Stimulated activated CD4-positive, alpha-beta T cell treated with anti-CD3 and anti-CD28 coated beads, Interleukin-12 subunit alpha, Interleukin-12 subunit beta, amount 100 ng/mL, for 24 hours (primary cell): ENCODE data around the gene SFXN5.

Experiments used
- DNase-seq, 2 experiments: peaks; one replicate each; pipeline ENCODE4 v3.0.0-alpha.2; 2020; ENCODE audit warnings: low read depth in 2 of 2

Gene SFXN5

DNA sequence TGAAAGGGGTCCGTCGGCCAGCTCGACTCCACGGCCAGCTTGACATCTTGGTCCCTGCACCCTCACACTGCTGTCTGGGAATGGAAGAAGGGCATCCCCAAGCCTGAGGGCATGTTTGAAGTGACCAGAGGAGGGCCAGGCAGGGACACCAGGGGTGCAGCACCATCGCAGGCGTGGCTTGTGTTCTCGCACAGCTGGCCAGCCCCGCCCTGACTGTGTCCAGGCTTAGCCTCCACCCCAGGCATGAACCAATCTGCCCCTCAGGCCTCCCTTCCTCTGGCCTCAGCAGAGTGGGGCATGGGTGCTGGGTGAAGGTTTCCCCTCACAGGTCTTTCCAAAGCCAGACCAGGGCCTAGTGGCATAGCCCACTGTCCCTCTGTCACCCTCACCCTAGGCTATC is 129.2 kb downstream of the SFXN5 start:
- DNase-seq, result no peak

DNA sequence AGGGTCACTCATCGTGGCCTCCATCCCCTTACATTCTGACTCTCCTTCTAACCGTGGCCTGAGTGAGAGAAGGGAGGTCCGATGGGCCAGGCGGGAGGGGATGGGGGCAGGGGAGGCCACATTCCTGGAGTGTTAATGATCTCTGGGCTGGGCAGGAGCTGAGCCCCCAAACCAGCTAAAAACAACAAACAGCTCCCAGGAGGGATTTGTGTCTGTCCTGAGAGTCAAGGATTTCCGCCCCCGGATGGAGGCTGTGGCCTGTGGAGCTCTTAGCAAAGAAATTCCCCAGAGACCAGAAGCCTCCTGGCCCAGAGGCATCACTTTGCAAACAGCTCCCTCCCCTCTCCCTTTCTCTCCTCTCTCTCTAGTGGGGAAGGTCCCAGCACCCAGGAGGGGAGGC is 130.7 kb downstream of the SFXN5 start:
- no peak for DNase-seq

DNA sequence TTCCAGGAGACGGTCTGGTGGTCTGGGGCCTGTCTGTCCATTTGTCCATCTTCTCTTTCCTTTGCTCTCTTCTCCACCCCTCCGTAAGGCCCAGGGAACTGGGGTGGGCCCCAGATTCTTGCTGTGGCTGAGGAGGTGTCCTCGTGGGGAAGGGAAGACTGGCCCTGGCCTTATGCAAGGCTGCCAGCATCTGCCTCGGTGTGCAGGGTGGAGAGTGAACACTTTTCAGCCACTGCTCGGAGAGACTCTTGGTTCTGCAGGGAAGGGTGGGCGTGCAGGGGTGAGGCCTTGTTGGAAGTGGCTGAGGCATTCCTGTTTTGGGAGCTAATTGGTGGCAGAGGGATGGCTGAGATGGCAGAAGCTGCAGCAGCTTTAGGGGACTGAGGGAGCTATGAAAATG is 131.2 kb downstream of the SFXN5 start:
- DNase-seq, result no peak

DNA sequence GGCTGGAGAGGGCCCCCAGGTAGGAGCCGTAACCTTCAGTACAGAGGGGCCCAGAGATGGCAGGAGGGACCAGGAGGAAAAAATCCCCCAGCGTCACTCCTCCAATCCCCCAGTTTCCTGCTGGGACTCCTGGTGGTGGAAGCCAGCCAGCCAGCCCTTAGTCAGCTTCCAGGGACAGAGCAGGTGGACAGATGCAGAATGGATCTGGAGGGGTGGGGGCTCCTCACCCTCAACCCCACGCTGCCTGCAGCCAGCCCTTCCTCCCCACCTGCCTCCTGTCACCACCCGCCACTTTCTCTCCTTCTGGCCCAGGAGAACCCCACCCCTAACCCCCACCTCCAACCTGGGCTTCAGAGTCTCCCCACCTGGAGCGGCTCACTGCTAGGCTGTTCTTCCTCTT is 133.1 kb downstream of the SFXN5 start:
- DNase-seq, result no peak

DNA sequence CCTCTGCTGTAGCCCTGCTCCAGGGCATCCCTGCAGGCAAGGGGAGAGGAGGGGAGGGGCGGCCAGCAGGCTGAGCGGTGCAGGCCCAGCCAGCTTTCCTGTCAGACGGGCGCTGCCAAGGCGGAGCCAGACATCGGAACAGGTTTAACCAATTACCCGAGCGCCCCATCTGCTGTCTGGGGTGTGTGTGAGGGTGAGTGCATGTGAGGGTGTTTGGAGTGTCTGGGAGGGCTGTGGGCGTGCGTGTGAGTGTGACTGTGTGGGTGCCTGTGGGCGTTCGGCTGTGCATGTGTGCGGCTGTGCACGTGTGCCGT is 134.2 kb downstream of the SFXN5 start:
- no peak for DNase-seq

DNA sequence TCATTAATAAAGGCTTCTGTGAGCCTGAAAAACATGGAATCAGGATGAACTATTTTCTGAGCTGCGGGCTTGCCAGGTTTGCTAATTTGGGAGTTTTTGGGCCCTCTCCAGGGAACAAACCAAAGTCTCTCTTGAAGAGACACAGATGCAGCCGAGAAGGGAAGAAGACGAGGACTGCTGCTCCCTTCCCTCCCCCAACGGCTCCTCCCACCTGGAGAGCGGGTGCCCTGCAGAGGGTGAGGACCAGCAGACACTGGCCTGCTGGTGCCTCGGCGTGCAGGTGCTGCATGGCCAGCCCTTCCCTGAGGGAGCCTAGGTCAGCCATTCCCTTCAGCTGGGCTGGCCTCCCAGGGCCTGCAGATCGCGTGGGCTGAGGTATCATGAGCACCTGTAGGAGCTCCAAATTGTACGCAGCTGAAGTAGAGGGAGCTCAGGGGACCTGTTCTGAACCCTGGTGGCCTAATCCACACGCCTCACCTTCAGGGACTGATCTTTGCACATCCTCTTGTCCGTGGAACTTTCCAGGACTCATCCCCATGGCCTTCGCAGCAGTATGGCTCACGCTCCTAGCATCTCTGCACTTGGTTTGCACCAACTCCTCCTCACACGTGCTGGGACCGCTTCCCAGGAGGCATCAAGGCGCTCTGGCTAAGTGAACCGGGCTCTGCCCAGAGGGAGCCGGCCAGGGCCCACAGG is 134.7 kb downstream of the SFXN5 start:
- no peak for DNase-seq

DNA sequence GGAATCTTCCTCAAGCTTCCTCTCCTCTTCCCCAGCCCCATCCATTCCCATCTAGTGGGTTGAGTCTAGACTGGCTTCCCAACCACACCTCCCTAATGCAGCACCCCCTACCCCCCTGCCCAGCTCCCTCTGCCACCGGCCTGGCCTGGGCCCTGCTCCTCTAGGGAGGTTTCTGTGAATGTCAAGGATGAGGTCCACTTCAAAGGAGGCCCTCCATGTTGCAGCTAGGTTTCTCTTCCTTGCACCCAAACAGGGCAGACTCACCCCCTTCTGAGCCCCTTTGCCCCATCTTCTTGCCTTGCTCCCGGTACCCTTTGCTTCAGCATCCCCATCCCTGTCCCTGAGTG is 135.9 kb downstream of the SFXN5 start:
- no peak for DNase-seq

DNA sequence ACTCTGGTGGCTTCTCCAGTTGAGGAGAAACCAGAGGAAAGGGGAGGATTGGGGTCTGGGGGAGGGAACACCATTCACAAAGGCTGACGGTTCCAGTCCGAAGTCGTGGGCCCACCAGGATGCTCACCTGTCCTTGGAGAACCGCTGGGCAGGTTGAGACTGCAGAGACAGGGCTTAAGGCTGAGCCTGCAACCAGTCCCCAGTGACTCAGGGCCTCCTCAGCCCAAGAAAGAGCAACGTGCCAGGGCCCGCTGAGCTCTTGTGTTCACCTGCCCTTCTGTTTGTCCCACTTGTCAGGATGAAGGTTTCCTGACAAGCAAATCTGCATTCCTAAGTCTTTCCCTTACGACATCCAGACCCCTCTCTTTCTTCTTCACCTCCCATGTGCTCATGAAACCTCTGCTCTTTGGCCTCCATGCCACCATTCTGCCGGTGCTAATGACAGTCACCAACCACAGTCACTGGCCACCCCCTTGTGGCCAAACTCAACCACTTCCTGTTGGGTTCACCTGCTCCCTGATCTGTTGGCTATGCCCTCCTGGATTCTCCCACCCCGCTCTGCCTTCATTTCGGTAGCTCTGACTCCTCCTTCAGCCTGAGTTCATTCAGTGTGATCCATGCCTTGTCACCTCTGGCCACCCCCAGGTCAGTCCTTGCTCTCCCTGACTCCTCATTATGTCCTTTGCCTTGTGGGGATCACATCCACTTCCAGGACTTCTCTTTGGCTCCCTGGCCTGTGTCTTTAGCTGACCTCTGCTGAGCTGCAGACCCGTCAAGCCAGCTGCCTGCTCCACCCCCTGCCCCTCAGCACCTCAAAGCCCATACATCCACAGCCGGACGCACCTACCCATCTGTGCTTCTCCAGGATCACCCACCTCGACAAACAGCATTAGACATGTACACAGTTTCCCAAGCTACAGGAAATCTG is 136.6 kb downstream of the SFXN5 start:
- no peak for DNase-seq

DNA sequence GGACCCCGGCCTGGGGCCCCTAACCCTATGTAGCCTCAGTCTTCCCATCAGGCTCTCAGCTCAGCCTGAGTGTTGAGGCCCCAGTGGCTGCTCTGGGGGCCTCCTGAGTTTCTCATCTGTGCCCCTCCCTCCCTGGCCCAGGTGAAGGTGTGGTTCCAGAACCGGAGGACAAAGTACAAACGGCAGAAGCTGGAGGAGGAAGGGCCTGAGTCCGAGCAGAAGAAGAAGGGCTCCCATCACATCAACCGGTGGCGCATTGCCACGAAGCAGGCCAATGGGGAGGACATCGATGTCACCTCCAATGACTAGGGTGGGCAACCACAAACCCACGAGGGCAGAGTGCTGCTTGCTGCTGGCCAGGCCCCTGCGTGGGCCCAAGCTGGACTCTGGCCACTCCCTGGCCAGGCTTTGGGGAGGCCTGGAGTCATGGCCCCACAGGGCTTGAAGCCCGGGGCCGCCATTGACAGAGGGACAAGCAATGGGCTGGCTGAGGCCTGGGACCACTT is 137.8 kb downstream of the SFXN5 start:
- DNase-seq, result no peak

DNA sequence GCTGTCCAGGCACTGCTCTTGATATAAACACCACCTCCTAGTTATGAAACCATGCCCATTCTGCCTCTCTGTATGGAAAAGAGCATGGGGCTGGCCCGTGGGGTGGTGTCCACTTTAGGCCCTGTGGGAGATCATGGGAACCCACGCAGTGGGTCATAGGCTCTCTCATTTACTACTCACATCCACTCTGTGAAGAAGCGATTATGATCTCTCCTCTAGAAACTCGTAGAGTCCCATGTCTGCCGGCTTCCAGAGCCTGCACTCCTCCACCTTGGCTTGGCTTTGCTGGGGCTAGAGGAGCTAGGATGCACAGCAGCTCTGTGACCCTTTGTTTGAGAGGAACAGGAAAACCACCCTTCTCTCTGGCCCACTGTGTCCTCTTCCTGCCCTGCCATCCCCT is 138.3 kb downstream of the SFXN5 start:
- DNase-seq, result no peak

DNA sequence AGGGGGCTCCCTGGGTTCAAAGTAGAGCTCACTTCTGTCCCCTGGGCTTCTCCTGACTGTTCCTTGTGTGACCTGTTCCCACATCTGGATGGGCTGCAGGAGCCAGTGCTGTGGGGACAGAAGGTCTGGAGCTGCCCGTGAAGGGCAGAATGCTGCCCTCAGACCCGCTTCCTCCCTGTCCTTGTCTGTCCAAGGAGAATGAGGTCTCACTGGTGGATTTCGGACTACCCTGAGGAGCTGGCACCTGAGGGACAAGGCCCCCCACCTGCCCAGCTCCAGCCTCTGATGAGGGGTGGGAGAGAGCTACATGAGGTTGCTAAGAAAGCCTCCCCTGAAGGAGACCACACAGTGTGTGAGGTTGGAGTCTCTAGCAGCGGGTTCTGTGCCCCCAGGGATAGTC is 138.7 kb downstream of the SFXN5 start:
- no peak for DNase-seq

DNA sequence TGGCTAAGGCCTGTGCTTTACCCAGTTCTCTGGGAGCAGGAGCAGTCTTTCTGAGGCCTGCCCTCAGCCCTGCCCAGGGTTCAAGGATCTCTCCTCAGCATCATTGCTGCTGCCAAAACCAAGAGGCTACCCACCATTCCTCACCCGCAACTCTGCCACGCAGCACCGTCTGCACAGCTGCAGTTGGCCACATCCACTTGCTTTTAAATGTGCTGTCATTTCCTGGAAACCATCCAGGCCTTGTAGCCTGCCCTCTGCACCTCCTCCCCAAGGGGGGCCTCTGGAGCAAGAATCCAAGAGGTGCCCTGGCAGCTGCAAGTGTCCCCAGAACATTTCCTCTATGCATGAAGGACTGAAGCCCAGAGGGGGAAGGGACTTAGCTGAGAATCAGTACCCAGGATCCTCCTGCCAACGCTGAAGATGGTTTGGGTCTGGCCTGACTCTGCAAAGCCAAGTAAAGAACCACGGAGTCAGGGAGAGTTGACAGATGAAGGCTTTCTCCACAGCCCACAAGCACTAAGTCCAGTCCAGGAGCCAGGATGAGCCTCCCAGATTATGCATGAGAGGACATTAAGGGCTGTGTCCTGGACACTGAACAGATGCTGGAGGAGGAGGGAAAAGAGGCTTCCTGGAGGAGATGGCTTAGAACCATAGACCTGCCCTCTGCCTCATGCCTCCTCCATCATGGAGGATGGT is 139.3 kb downstream of the SFXN5 start:
- no peak for DNase-seq

DNA sequence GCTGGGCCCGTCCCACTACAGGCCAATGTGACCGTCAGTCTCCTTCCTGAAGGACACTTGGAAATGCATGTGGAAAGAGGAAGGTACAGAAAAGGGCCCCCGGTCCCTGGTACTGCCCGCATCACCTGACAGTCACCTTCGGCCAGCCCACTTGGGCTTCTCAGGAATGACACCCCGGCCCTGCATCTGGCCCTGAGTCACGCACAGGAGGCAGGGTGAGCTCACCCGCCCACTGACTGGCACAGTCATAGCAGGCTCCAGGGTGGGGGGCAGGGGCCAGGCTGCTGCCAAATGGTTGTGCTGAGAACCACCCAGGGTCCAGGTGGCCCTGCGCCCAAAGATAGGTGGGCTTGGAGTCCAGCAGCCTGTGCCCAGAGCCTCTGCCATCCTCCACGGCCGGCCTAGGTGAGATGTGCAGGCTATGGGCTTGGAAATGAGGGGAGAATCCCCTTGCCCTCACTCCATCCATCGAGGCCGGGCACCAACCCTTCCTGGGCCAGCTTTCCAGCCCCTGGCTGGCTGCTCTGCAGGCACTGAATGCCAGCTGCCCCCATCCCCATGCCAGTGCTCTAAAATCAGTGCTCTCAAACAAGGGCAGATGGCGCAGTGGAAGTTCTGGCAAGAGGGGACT is 140.1 kb downstream of the SFXN5 start:
- no peak for DNase-seq

DNA sequence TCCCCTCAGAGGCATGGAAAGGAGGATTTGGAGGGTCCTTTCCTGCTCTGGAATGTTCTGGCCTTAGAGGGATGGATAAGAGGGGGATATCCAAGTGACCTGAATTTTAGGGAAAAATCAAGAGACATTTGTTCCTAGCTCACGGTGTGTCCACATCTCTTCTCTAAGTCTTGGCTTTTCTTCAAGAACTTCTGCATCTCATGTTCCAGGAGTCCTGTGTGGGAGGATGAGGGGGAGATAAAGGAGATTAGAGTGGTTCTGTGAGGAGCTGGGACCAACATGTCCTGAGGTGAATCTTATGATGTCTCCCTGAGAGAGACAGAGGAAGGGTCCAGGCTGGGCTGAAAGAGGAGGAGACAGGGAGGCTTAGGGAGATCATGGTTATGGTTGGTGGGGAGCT is 142.5 kb downstream of the SFXN5 start:
- DNase-seq, result no peak

DNA sequence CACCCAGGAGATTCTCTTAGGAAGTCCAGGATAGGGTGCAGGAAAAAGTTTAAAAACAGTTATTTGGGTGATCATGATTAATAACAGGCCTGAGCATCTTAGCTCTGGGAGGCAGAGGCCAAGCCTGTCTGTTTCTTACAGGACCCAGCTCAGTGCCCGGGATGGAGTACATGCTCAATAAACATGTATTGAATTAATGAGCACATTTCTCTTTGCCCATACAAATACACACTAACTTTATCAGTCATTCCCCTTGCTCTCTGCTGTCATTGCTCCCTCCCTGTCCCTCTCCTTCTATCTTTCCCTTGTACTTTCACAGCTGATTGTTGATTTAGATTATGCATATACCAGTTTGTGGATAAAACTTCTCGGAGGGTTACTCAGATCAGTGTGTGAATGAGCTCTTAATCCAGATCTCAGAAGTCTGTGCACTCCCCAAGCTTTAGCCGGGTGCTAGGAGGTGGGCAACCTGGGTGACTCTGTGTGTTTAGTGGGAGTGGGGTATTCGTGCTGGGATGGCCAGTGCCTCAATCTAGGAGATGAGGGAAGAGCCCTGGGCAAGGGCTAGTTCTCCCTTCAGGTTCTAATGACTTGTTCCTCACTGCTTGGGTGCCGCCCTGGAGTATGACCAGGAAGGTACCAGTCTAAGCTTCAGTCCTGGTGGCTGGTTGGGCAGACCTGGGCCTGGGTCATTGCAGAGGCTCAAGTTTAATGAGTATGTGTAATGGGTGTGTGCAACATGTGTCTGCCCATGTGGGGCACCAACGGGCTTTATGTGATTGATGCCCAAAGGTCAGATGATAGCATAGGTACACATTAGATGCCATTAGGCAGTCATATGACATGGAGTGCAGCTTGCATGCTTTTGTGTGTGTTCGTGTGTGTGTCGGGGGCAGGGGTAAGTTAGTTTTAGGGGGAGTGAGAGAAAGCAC is 143.6 kb downstream of the SFXN5 start:
- DNase-seq, result no peak

DNA sequence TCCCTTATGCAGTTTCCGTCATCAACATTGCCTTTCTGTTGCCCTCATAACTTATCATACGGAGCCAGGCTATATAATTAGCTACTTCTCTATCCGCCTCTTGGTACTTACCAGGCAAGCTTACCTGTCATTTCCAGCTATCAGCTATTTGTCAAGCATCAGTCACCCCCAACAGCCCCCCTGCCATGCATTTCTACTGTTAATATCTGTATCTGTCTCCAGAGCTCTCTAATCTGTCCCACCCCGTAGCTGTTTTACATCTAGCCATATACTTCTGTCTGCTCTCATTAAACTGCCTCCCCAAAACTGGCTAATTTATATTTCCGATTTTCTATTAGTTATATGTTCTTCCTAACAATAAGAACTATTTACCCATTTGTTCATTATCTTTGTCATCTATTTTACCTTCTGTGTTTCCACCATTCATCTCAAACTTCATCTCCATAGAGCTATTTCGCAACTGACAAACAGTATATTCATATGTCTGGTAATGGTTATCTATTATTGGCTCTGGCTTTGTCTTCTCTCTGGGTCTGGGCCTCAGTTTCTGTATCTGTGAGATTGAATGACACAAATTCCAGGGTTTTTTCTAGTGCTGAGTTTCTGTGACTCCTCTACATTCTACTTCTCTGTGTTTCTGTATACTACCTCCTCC is 144.6 kb downstream of the SFXN5 start:
- no peak for DNase-seq

DNA sequence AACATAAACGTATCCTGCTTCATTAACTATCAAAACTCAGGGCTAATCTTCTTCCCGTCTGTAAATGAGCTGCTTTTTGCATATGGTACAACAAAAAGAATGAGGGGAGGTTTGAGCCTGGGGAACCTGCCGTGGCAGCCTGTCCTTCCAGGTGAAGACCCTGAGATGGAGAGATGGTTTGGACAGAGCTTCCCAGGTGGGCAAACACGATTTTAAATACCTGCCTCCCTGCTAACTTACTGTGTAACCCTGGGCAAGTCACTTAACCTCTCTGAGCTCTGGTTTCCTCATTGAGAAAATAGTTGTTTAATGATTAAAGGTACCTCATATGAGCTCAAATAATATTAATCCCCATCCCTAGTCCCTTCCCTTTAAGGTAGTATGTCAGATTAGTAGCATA is 145.1 kb downstream of the SFXN5 start:
- no peak for DNase-seq

DNA sequence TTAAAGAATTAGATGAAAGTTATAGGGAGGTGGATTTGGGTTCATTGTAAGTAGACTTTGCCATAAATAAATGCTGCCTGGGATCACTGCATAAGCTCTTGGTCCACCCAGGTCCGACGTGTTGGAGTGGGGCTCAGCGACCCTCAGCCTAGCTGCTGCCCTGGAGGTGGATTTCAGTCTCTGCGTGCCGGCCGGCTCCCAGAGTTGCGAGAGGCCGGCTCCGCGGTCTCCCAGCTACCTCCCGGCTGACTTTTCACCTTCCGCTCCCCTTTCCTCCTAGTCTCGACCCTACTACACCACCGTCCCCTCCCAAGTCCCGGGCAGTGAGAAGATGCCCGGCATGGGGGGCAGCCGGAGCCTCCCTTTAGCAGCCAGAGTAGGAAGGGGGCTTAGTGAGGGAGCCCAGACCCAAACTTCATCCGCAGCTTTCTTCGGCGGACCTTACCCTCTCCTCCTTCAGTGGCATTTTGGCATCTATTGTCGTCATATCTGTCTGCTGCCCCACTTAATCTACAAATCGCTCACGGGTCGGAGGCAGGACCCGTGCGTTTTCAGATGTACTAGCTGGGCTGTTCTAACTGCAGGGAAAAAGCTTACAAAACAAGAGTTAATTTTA is 146.1 kb downstream of the SFXN5 start:
- DNase-seq, result no peak

DNA sequence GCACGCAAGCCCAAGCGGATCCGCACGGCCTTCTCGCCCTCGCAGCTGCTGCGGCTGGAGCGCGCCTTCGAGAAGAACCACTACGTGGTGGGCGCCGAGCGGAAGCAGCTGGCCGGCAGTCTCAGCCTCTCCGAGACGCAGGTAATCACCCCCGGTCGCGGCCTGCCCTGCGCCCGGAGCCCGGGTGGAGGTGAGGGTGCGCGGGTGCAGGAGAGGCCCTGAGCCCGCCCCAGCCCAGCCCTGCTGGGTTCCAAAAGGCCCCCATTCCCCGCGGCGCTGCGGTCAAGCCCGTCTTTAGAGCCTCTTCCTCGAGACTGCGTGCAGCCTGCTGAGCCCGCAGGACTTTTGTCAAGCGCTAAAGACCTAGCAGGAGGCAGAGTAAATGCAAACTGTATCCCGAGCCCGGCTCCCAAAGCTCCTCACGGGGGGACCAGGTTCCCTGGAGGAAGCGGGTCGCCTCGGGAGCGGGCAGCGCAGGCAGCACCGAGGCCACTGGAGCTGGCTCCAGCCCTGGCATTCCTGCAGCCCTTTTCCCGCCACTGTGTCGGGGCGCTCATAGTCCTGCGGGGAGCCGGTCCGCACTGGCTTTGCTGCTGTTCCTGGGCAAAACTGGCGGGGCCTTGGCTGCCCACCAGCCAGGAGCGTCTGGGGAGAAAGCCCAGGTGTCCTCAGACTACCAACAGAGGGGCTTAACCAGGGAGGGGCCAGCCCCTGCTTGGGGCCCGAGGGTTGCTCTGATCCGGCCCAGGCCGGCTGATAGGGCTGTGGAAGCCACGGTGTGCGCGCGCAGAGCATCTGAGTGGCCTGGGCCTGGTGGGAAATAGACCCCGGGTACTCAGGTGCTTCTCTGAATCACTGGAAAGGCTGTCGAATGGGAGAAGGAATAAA is 146.9 kb downstream of the SFXN5 start:
- no peak for DNase-seq
